Measurements from ENCODE around the gene C7orf57. TPM values are rescaled to one million over a fixed set of nuclear protein-coding genes. Genes with fewer than 3 reads are reported as not detected.

The C7orf57 gene
- total and polyA plus RNA-seq, 2 experiments from 2014 or later: 0.42 to 2.1 TPM

- H4K20me1 ChIP-seq (replicated peaks; ENCODE audit: insufficient read depth): no peaks in the 10 kb centered on the region
- Mint-ChIP-seq H3K27ac (no peak overlapping the region), H3K9me3 (no peaks in the 10 kb centered on the region), H3K4me1 (peaks cover 47% of the 10 kb centered on the region), H3K27me3 (ENCODE audit: insufficient read depth, low read depth, poor library complexity) (peaks cover 38% of the 10 kb centered on the region), H3K4me3 (peak overlapping the region; percentile 87), H3K36me3 (ENCODE audit: low read depth) (no peaks in the 10 kb centered on the region)
- no peaks in the 10 kb centered on the region for H3K79me2 ChIP-seq (replicated peaks; ENCODE audit: insufficient read depth)
- H3K4me3 ChIP-seq: peak overlapping the region; percentile 76
- H3K27ac ChIP-seq (ENCODE audit: low read depth): no peak overlapping the region
- peak overlapping the region; percentile 92 for H3K4me2 ChIP-seq
- TF ChIP-seq EZH2phosphoT487 (IDR thresholded peaks at IDR 0.05; ENCODE audit: unreplicated experiment) (no peak), ZNF462 (CRISPR knock-in tag; IDR thresholded peaks at IDR 0.05) (no peak), REST (IDR thresholded peaks at IDR 0.05; ENCODE audit: unreplicated experiment) (no peak), ZNF114 (CRISPR knock-in tag; IDR thresholded peaks at IDR 0.05) (no peak), ETS1 (IDR thresholded peaks at IDR 0.05) (no peak), NANOG (IDR thresholded peaks at IDR 0.05; ENCODE audit: borderline replicate concordance) (no peak), CTCF (conservative IDR thresholded peaks at IDR 0.05; ENCODE audit: low read depth in 2 of 2) (no peak), STAT1 (IDR thresholded peaks at IDR 0.05; ENCODE audit: unreplicated experiment) (no peak), ZNF331 (CRISPR knock-in tag; IDR thresholded peaks at IDR 0.05; ENCODE audit: low read depth) (no peak), JUNB (IDR thresholded peaks at IDR 0.05; ENCODE audit: unreplicated experiment) (no peak), CREB1 (CRISPR knock-in tag; IDR thresholded peaks at IDR 0.05; ENCODE audit: low read depth) (no peak), EZH2 (IDR thresholded peaks at IDR 0.05; ENCODE audit: low read depth, unreplicated experiment) (no peak), POLR2AphosphoS5 (IDR thresholded peaks at IDR 0.05; ENCODE audit: low read depth) (no peak)
- no peaks in the 10 kb centered on the region for H3K36me3 ChIP-seq (ENCODE audit: insufficient read depth)
- peak overlapping the region; percentile 92 for H2AFZ ChIP-seq
- DNase-seq (ENCODE audit: low spot score) (peak; percentile 50), ATAC-seq (peak; percentile 27)
- H3K27me3 ChIP-seq (ENCODE audit: insufficient read depth): peaks cover 37% of the 10 kb centered on the region
- peaks cover 5% of the 10 kb centered on the region; the same call in 1 of the 2 replicates for H3K9me2 ChIP-seq (ENCODE audit: insufficient read depth)
- peaks cover 35% of the 10 kb centered on the region for H3K4me1 ChIP-seq (ENCODE audit: insufficient read depth)
- H3F3A ChIP-seq (replicated peaks; ENCODE audit: low read depth): no peaks in the 10 kb centered on the region
These were observed 680 bp downstream of the C7orf57 start for GRCh38 chr7:48035967-48036478.
